GM21825 (cell line): ENCODE data around the gene EFNA5.
"Not testable (repeated sequence)": the region's sequence is repeated elsewhere in the genome, so short reads cannot be mapped to it uniquely, and the experiment has no call there.

Experiments
- ATAC-seq: cut with Tn5 transposase; IDR thresholded peaks from one replicate; pipeline ENCODE4 v1.9.1; 2021; ENCODE audit warnings: mild to moderate bottlenecking, moderate library complexity; ENCODE audit not compliant: unreplicated experiment

The EFNA5 gene

DNA sequence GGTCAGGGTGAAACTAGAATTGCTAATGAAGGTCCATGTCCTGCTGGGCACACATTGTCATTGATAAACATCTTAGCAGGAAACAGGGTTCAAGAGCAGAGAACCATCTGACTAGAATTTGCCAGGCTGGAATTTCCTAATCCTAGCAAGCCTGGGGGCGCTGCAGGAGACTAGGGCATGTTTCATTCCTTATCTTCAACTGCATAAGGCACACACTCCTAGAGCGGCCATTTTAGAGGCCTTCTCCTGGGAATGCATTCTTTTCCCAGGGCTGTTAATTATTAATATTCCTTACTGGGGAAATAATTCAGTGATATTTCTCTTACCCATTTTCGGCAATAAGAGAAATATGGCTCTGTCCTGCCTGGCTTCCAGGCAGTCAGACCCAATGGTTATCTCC is 324.2 kb downstream of the EFNA5 start:
- ATAC-seq, result not testable (repeated sequence)

DNA sequence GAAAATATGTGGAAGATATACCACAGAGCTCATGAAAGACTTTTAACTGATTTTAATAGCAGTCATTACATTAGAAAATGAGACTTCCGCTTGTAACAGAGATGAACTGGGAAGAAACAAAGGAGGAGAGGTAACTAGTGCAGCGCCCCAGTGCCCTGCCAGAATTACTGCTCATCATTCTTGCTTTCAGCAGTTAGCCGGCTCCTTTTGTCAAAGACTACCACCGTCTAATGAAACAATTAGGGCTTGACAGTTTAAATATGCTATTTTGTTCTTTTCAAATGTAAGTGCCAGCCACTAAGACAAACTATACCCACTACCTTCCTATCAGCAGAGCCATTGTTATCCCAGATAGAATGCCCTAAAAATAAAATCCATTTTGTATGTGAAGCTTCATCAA is 328.4 kb downstream of the EFNA5 start:
- ATAC-seq, result no peak

DNA sequence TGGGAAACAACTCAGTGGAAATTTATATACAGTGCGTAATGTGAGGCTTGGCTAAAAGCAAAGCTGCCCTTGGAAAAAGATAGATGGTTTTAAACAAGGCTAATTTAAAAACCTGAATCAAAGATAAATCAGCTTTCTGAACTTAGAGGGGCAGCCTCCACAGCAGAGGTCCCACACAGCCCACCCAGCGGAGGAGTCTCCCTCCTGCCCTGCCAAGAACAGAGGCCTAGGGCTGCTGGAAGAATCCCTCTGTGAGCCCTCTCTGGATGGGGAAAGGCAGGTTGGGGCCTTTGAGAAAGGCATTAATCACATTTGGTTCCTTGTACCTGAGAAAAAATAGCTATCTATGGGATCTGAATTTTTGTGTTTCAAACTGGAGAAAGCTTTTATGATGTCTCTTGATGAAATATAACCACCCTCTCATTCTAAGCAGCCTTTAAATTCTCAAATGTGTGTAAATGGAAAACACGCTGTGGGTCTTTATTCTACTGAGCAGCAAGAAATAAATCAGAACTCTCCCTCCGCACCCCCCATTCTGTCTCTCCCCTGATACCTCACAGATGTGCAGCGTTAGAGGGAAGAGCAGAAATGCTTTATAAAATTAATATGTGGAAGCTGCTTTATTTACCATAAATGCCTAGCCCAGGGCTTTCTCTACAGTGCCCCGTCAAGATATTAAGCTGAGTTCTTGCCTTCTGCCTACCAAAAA is 329.2 kb downstream of the EFNA5 start:
- no peak for ATAC-seq

DNA sequence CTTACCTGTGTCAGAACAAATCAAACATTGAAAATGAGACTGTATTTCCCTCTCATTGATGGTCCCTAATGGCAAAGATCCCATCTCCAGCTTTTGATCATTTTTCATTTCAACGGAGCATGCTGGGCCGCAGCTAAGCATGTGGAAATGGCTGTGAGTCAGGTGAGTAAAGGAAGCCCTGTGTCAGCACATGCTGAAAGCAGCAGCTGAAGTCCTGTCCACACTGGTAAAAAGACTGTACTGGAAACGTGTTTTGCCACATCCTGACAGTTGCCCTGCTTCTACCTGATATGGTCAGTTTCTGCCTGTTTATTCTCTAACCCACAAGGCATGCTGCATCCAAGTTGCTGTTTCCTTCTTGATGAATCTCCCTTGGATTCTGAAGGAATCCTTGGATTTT is 330.1 kb downstream of the EFNA5 start:
- no peak for ATAC-seq

DNA sequence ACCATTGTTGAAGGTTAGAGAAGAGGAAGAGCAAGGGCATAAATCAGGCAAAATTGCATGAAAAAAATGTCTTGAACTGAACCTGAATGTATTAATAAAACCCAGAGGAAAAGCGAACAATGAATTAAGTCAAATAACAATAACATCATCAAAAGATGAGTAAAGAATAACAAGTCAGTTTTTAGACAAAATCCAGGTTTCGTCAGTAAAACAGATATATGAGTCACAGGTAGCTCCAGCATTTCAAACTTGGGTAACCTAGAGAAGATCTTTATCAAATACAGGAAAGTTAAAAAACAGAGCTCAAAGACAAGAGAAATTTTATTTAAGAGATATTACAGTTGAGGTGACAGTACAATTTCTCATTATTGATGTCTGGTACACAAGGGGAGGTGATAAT is 332.4 kb downstream of the EFNA5 start:
- no peak for ATAC-seq

DNA sequence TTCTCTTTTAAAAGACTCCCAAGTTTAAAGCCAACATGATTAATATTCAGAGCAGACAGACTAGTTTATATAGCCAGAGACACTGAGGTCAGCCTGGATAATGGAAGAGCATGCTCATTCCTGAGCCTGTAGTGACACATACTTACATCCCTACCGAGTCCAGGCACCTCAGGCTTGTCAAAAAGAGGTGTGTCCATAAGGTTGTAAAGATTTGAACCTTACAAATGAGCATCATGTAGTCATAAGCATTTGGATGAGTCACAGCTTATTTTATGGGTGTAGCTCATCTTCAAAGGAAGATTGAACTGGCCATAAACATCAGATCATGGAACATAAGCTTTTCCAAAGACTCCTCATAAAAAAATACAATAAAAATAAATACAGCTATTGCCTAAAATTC is 333.5 kb downstream of the EFNA5 start:
- no peak for ATAC-seq

DNA sequence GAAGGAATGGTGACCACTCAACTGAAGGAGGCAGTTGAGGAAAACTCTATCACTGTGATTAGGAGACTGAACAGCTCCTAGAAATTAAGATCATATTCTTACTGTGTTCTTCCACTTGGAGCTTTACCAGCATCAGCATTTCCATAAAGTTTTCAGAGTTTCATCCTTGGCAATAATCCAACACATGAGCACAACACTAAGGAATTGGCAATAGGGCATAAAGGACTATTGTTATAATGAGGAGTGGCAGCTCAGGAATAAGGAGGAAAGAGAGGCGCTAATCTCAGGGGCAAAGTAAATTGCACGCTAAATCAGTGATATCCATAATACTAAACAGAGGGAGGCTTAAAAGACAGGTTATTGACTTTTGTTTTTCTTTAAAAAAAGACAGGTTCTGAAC is 338.9 kb downstream of the EFNA5 start:
- ATAC-seq, result no peak

DNA sequence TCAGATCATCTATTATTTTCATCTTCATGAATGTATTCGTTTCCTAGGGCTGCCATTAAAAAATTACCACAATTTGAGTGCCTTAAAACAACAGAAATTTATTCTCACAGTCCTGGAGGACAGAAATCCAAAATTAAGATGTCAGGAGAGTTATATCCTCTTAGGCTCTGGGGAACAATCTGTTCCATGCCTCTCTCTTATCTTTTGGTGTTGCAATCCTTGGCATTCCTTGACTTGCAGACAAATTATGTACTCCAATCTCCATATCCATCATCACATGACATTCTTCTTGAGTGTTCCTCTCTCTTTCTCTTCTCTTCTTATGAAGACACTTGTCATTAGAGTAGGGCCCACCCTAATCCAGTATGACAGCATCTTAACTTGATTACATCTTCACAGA is 339.4 kb downstream of the EFNA5 start:
- ATAC-seq, result no peak

DNA sequence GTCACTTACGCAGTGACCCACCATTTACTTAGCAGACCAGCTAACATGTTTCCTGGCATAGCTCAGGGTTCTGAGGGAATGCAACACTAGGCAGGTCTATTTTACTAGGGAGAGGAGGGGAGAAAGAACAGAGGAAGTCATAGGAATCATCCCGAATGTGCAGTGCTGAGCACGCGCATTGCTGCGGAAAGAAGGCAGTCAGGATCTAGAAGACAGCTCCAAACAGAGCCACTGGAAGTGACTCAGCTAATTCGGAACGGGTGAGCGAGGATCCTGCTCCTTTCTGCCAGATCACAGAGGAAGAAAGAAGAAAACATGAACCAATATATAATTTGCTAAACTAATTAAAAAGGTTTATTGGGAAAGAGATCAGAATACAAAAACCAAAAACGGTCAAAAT is 339.8 kb downstream of the EFNA5 start:
- ATAC-seq, result no peak

DNA sequence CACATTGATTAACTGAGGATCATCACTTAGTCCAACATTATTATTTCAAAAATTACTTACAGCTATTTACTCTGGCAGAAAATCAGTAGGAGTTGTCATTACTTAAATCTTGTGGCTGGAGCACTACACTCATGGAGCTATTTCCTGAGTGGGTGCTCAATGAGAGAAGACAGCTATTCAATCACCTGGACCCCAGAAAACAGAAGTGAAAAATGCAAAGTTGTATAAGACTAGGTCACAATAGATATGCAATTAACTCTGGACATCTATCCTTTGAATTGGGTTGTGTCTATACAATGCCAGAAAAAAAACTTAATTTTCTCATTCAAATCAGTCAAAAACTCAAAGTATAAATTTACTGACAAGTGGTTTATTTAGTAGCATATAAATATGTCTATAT is 340.9 kb downstream of the EFNA5 start:
- ATAC-seq, result peak; percentile 81
